ENCODE measurements around the gene GRID1.

DNA sequence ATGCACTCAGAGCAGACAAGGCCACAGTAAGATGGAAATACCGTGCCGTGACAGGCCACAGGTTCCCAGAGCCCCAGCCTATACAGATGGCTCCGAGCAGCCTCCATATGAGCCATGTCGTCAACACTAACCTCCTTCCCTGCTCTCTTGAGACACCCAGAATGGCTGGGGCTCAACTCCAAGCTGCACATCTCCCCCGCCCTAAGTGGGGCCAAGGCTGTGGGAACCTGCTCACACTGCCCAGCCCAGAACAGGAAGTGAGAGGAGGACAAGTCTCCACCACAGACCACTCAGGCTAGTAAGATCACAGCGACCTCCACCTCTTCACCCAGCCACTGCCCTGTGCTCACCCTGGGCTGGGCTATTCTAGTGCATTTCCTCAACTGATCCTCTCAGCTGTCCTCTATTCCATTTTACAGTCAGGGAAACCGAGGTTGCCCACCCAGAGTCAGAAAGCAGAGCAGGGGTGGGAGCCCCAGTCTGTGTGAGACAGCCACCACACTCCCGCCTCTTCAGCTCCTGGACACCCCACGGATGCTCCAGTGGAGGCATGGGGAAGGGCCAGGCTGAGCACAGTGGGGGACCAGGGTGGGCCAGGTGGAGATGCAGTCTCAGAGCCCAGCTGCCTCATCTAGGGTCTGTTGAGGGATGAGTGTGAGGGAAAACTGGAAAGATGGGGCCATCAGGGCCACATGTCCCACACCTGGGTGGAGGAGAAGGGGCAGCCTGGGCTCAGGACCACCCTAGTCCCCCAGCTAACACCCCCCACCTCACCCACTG lies 11.6 kb downstream of the GRID1 start:
- no peak for TF ChIP-seq POLR2A (IDR thresholded peaks at IDR 0.05)
- TF ChIP-seq CTCF (IDR thresholded peaks at IDR 0.05 in 8 of 11, conservative IDR thresholded peaks at IDR 0.05 in 3 of 11), result no peak
